Endothelial cell of umbilical vein (primary cell): Measurements from ENCODE around the gene KCTD17.

Experiments
- EZH2 ChIP-seq: IDR thresholded peaks from 2 replicates; pipeline ENCODE4 v1.6.1; 2012; ENCODE audit warnings: borderline replicate concordance, low read depth, mild to moderate bottlenecking, moderate library complexity, low read length, inconsistent platforms; ENCODE audit not compliant: severe bottlenecking
- FOS ChIP-seq: IDR thresholded peaks from 2 replicates; pipeline ENCODE4 v1.6.1; 2011; ENCODE audit warnings: mild to moderate bottlenecking, low read length, moderate library complexity, borderline replicate concordance; ENCODE audit not compliant: insufficient read depth
- MAX ChIP-seq: IDR thresholded peaks from 2 replicates; pipeline ENCODE4 v1.6.1; 2011; ENCODE audit not compliant: insufficient read depth, insufficient read length
- MYC ChIP-seq: IDR thresholded peaks from one replicate; pipeline ENCODE4 v1.6.1; 2011; ENCODE audit warnings: mild to moderate bottlenecking, low read depth, low read length
- POLR2A ChIP-seq: IDR thresholded peaks from 2 replicates; pipeline ENCODE4 v1.6.1; 2012; ENCODE audit warnings: low read depth, mild to moderate bottlenecking, control low read depth, low read length
- POLR2AphosphoS5 ChIP-seq: IDR thresholded peaks from 2 replicates; pipeline ENCODE4 v1.6.1; 2012; ENCODE audit warnings: low read depth, mild to moderate bottlenecking, control low read depth, low read length, moderate library complexity; ENCODE audit not compliant: insufficient read depth
- TF ChIP-seq, protein P1 (sequence below), 2 donors: IDR thresholded peaks; 1 replicate in 1 of 2; 2 replicates in 1 of 2; pipeline ENCODE4 v1.5.1; 2011; ENCODE audit warnings: low read length in 2 of 2, mild to moderate bottlenecking in 2 of 2, moderate library complexity in 2 of 2, control low read depth in 1 of 2, inconsistent platforms in 1 of 2, low read depth in 1 of 2; ENCODE audit not compliant: insufficient read depth in 1 of 2; ENCODE audit errors: extremely low read depth in 1 of 2

DNA sequence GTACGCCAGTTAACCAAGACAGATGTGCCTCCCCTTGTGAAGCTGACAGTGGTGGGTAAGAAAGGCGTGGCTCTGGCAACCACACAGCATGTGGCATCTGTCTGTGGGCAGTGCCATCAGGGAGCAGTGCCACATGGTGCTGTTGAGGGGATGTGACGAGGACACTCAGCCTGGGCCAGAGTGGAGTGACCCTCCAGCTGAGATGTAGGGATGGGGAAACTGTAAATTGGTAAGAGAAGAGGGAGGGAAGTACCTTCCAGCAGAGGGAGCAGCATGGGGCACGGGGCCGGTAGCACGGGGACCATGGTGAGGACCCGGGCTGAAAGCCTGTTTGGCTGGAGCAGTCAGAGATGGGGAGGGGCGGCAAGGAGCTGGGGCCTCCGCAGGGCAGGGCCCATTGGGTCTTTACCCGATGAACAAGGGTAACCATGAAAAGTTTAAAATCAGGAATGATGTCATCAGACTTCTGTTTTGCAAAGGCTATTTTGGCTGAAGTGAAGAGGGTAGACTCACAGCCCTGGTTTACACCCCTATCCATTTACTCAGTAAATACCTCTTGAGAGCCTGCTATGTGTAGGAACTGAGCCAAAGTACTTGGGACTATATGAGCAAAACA, 47.5 kb downstream of the KCTD17 start:
- TF ChIP-seq POLR2AphosphoS5 (no peak), POLR2A (no peak), MAX (no peak), MYC (no peak), EZH2 (no peak), FOS (no peak)
- TF ChIP-seq, protein P1, sequence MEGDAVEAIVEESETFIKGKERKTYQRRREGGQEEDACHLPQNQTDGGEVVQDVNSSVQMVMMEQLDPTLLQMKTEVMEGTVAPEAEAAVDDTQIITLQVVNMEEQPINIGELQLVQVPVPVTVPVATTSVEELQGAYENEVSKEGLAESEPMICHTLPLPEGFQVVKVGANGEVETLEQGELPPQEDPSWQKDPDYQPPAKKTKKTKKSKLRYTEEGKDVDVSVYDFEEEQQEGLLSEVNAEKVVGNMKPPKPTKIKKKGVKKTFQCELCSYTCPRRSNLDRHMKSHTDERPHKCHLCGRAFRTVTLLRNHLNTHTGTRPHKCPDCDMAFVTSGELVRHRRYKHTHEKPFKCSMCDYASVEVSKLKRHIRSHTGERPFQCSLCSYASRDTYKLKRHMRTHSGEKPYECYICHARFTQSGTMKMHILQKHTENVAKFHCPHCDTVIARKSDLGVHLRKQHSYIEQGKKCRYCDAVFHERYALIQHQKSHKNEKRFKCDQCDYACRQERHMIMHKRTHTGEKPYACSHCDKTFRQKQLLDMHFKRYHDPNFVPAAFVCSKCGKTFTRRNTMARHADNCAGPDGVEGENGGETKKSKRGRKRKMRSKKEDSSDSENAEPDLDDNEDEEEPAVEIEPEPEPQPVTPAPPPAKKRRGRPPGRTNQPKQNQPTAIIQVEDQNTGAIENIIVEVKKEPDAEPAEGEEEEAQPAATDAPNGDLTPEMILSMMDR (IDR thresholded peaks at IDR 0.05; ENCODE audit: extremely low read depth in 1 of 2, insufficient read depth in 1 of 2, low read depth in 1 of 2, low read length in 2 of 2): no peak
